Measurements from ENCODE around the gene NR2C2. TPM values are rescaled to one million over a fixed set of nuclear protein-coding genes. Genes with fewer than 3 reads are reported as not detected.
A peak's percentile ranks its signal among the peaks of the same experiment; 100 is the strongest.

NR2C2 gene
- total RNA-seq, 1 experiment from 2014 or later, result 46.8 TPM

GRCh38 chr3:14941871-14942270 is 5.5 kb upstream of the NR2C2 start:
- Histone ChIP-seq H3K4me2 (ENCODE audit: low read depth, low read length, poor library complexity, severe bottlenecking) (no peak overlapping the region), H3K79me2 (ENCODE audit: low read length) (peaks cover 19% of the 10 kb centered on the region)

GRCh38 chr3:14943042-14943441 is 4.3 kb upstream of the NR2C2 start:
- H4K20me1 ChIP-seq (ENCODE audit: insufficient read depth, low read depth, low read length), result peaks cover 34% of the 10 kb centered on the region
- H3K9me3 ChIP-seq (ENCODE audit: low read length), result no peaks in the 10 kb centered on the region
- H3K4me1 ChIP-seq (ENCODE audit: low read length), result peaks cover 18% of the 10 kb centered on the region
- DNase-seq, result no peak
- H2AFZ ChIP-seq (ENCODE audit: low read length), result no peak overlapping the region
- H3K27me3 ChIP-seq (ENCODE audit: low read length), result no peaks in the 10 kb centered on the region; the same call in 1 of the 2 replicates
- peaks cover 21% of the 10 kb centered on the region for H3K79me2 ChIP-seq (ENCODE audit: low read length)
- H3K36me3 ChIP-seq (ENCODE audit: insufficient read depth, low read length), result peaks cover 15% of the 10 kb centered on the region; the same call in 1 of the 2 replicates
- no peak overlapping the region for H3K27ac ChIP-seq (ENCODE audit: low read length)
- no peak overlapping the region for H3K9ac ChIP-seq (ENCODE audit: low read length)
- no peak overlapping the region for H3K4me2 ChIP-seq (ENCODE audit: low read depth, low read length, poor library complexity, severe bottlenecking)
- no peak overlapping the region for H3K4me3 ChIP-seq (ENCODE audit: low read length)
- H3K9me2 ChIP-seq (replicated peaks; ENCODE audit: insufficient read depth, low read length), result no peaks in the 10 kb centered on the region

More at GRCh38 chr3:14941871-14942270, 5.5 kb upstream of the NR2C2 start:
- H3K36me3 ChIP-seq (ENCODE audit: insufficient read depth, low read length), result peaks cover 15% of the 10 kb centered on the region; the same call in 1 of the 2 replicates
- no peak overlapping the region for H3K9ac ChIP-seq (ENCODE audit: low read length)
- H4K20me1 ChIP-seq (ENCODE audit: insufficient read depth, low read depth, low read length), result peaks cover 34% of the 10 kb centered on the region
- H2AFZ ChIP-seq (ENCODE audit: low read length), result no peak overlapping the region
- no peak overlapping the region for H3K4me3 ChIP-seq (ENCODE audit: low read length)
- H3K27ac ChIP-seq (ENCODE audit: low read length), result no peak overlapping the region
- peaks cover 17% of the 10 kb centered on the region for H3K4me1 ChIP-seq (ENCODE audit: low read length)
- no peak for DNase-seq
- no peaks in the 10 kb centered on the region for H3K9me3 ChIP-seq (ENCODE audit: low read length)
- no peaks in the 10 kb centered on the region for H3K9me2 ChIP-seq (replicated peaks; ENCODE audit: insufficient read depth, low read length)
- H3K27me3 ChIP-seq (ENCODE audit: low read length), result no peaks in the 10 kb centered on the region; the same call in 1 of the 2 replicates

DNA sequence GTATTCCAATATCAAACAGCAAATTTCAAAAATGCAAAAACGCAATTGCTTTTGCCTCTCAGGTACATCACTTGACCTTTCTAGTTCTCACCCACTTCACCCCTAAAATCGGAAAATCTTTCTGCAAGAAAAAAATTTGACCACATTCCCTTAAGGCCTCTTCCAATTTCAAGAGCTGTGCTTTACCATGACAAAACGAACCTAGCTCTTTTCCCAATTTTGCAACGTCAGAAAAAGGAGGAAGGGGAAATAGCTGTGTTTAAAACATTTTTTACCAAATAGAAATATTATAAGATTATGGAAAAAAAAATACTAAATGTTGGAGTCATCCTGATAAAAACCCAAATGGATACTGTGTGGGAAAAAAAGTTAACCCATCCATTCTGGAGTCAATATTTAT is 1.1 kb upstream of the NR2C2 start:
- peak overlapping the region; percentile 93 for H3K4me2 ChIP-seq (ENCODE audit: low read depth, low read length, poor library complexity, severe bottlenecking)
- no peak overlapping the region for H2AFZ ChIP-seq (ENCODE audit: low read length)
- H3K4me3 ChIP-seq (ENCODE audit: low read length), result peak overlapping the region; percentile 93
- peak overlapping the region; percentile 94 for H3K9ac ChIP-seq (ENCODE audit: low read length)
- peaks cover 48% of the 10 kb centered on the region for H3K79me2 ChIP-seq (ENCODE audit: low read length)
- no peaks in the 10 kb centered on the region for H3K9me2 ChIP-seq (replicated peaks; ENCODE audit: insufficient read depth, low read length)
- peaks cover 29% of the 10 kb centered on the region for H4K20me1 ChIP-seq (ENCODE audit: insufficient read depth, low read depth, low read length)
- no peaks in the 10 kb centered on the region for H3K27me3 ChIP-seq (ENCODE audit: low read length)
- H3K9me3 ChIP-seq (ENCODE audit: low read length), result no peaks in the 10 kb centered on the region
- peaks cover 15% of the 10 kb centered on the region; the same call in 1 of the 2 replicates for H3K36me3 ChIP-seq (ENCODE audit: insufficient read depth, low read length)
- no peak for DNase-seq
- no peak overlapping the region for H3K27ac ChIP-seq (ENCODE audit: low read length)
- peaks cover 26% of the 10 kb centered on the region for H3K4me1 ChIP-seq (ENCODE audit: low read length)

GRCh38 chr3:14946739-14947099 is 664 bp upstream of the NR2C2 start:
- H3K27ac ChIP-seq (ENCODE audit: low read length), result peak overlapping the region; percentile 91
- DNase-seq, result no peak
- no peaks in the 10 kb centered on the region for H3K9me3 ChIP-seq (ENCODE audit: low read length)
- H4K20me1 ChIP-seq (ENCODE audit: insufficient read depth, low read depth, low read length), result peaks cover 29% of the 10 kb centered on the region
- H2AFZ ChIP-seq (ENCODE audit: low read length), result peak overlapping the region; percentile 90
- H3K4me2 ChIP-seq (ENCODE audit: low read depth, low read length, poor library complexity, severe bottlenecking), result peak overlapping the region; percentile 93
- no peaks in the 10 kb centered on the region for H3K9me2 ChIP-seq (replicated peaks; ENCODE audit: insufficient read depth, low read length)
- peaks cover 52% of the 10 kb centered on the region for H3K79me2 ChIP-seq (ENCODE audit: low read length)
- peaks cover 26% of the 10 kb centered on the region for H3K4me1 ChIP-seq (ENCODE audit: low read length)
- no peaks in the 10 kb centered on the region for H3K27me3 ChIP-seq (ENCODE audit: low read length)
- peak overlapping the region; percentile 94 for H3K9ac ChIP-seq (ENCODE audit: low read length)
- H3K4me3 ChIP-seq (ENCODE audit: low read length), result peak overlapping the region; percentile 93
- H3K36me3 ChIP-seq (ENCODE audit: insufficient read depth, low read length), result peaks cover 15% of the 10 kb centered on the region; the same call in 1 of the 2 replicates

DNA sequence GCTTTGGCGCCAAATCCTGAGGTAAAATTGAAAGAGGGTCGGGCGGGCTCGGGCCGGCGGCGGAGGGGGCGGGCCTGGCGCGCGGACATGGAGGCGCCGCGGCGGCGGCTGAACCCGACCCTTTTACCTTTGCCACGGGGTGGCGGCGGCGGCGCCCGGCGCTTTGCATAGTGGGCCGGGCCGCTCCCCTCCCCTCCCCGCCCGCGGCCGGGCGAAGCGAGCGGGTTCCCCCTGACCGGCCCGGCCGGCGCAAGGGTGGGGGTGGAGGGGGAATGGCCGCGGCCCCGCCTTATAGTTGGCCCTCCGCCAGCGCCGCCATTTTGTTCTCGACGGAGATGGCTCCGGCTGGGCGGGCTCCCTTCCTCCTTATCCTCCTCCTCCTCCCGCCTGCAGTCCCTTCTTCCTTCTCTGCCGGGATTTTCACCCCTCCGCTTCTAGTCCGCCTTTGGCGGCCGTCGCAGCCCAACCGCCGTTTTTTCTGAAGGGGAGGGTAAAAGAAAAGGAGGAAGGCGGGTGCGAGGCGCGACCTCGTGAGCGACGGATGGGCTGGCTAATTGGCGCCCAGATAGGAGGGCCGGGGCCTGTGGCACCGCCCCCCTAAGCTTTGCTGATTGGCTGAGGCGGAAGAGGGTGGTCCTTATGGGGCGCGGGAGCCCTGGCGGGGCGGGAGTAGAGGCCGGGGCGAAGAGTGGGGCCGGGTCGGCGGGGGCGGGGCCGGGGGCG is 664 bp downstream of the NR2C2 start:
- Histone ChIP-seq H3K4me1 (ENCODE audit: low read length) (peaks cover 26% of the 10 kb centered on the region), H2AFZ (ENCODE audit: low read length) (0 out of 2 replicates have a peak overlapping the region, but pooled peaks have one; percentile 75), H3K4me2 (ENCODE audit: low read depth, low read length, poor library complexity, severe bottlenecking) (peak overlapping the region; percentile 93), H3K27me3 (ENCODE audit: low read length) (no peaks in the 10 kb centered on the region), H3K79me2 (ENCODE audit: low read length) (peaks cover 65% of the 10 kb centered on the region), H3K9me2 (replicated peaks; ENCODE audit: insufficient read depth, low read length) (no peaks in the 10 kb centered on the region), H3K9me3 (ENCODE audit: low read length) (no peaks in the 10 kb centered on the region), H3K4me3 (ENCODE audit: low read length) (peak overlapping the region; percentile 93), H3K9ac (ENCODE audit: low read length) (peak overlapping the region; percentile 94), H3K27ac (ENCODE audit: low read length) (peak overlapping the region; percentile 91), H4K20me1 (ENCODE audit: insufficient read depth, low read depth, low read length) (peaks cover 21% of the 10 kb centered on the region), H3K36me3 (ENCODE audit: insufficient read depth, low read length) (peaks cover 15% of the 10 kb centered on the region; the same call in 1 of the 2 replicates)
- peak; percentile 99 for DNase-seq

DNA sequence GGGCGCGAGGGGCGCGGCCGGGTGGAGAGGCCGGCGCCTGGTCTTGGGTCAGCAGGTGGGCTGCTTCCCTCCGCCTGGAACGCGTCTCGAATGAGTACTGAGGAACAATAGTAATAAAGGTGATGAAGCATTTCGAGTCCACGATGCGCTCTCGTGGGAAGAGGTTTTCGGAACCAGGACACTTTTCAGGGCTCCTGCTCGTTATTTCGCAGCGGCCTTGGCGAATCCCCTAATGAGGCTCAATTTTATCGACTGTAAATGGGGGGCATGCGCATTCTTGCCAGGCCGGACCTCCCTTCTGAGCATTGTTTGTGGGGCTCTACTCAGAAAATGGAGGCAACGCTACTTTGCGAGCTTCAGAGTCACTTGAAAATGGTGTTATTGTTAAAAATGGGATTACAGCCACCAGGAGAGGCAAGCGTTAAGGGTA is 1.2 kb downstream of the NR2C2 start:
- Histone ChIP-seq H3K4me2 (ENCODE audit: low read depth, low read length, poor library complexity, severe bottlenecking) (peak overlapping the region; percentile 75), H3K4me1 (ENCODE audit: low read length) (peaks cover 26% of the 10 kb centered on the region), H3K4me3 (ENCODE audit: low read length) (peak overlapping the region; percentile 78), H2AFZ (ENCODE audit: low read length) (no peak overlapping the region), H3K9ac (ENCODE audit: low read length) (peak overlapping the region; percentile 73), H4K20me1 (ENCODE audit: insufficient read depth, low read depth, low read length) (peaks cover 16% of the 10 kb centered on the region), H3K27ac (ENCODE audit: low read length) (peak overlapping the region; percentile 52), H3K27me3 (ENCODE audit: low read length) (no peaks in the 10 kb centered on the region), H3K79me2 (ENCODE audit: low read length) (peaks cover 70% of the 10 kb centered on the region), H3K9me3 (ENCODE audit: low read length) (no peaks in the 10 kb centered on the region), H3K36me3 (ENCODE audit: insufficient read depth, low read length) (peaks cover 15% of the 10 kb centered on the region; the same call in 1 of the 2 replicates), H3K9me2 (replicated peaks; ENCODE audit: insufficient read depth, low read length) (no peaks in the 10 kb centered on the region)
- no peak for DNase-seq

GRCh38 chr3:14949126-14949525 is 1.7 kb downstream of the NR2C2 start:
- peak overlapping the region; percentile 52 for H3K27ac ChIP-seq (ENCODE audit: low read length)

DNA sequence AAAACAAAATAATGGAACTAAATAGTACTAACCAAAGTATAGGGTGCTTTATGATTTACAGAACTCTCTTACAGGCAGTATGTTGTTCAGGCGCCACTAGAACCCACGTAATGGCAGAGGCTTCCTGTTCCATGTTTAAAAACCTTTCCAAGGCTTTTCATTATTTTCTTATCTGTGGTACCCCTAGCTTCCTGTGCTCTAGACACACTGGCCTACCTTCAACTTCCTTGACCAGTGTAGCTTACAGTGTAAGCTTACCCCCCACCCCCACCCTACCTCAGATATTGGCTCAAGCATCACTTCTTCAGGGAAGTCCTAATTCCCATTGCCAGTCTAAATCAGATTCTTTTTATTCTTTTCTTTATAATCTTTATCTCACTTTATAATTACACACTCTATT is 2.9 kb downstream of the NR2C2 start:
- H3K9me3 ChIP-seq (ENCODE audit: low read length), result no peaks in the 10 kb centered on the region
- DNase-seq, result no peak
- H2AFZ ChIP-seq (ENCODE audit: low read length), result no peak overlapping the region
- peaks cover 8% of the 10 kb centered on the region for H4K20me1 ChIP-seq (ENCODE audit: insufficient read depth, low read depth, low read length)
- H3K79me2 ChIP-seq (ENCODE audit: low read length), result peaks cover 81% of the 10 kb centered on the region
- H3K36me3 ChIP-seq (ENCODE audit: insufficient read depth, low read length), result peaks cover 9% of the 10 kb centered on the region; the same call in 1 of the 2 replicates
- H3K27ac ChIP-seq (ENCODE audit: low read length), result no peak overlapping the region
- no peak overlapping the region for H3K4me3 ChIP-seq (ENCODE audit: low read length)
- no peak overlapping the region for H3K9ac ChIP-seq (ENCODE audit: low read length)
- peak overlapping the region; percentile 75 for H3K4me2 ChIP-seq (ENCODE audit: low read depth, low read length, poor library complexity, severe bottlenecking)
- H3K4me1 ChIP-seq (ENCODE audit: low read length), result peaks cover 26% of the 10 kb centered on the region
- H3K27me3 ChIP-seq (ENCODE audit: low read length), result no peaks in the 10 kb centered on the region
- no peaks in the 10 kb centered on the region for H3K9me2 ChIP-seq (replicated peaks; ENCODE audit: insufficient read depth, low read length)

More at GRCh38 chr3:14949126-14949525, 1.7 kb downstream of the NR2C2 start:
- Histone ChIP-seq H3K9ac (ENCODE audit: low read length) (peak overlapping the region; percentile 73), H2AFZ (ENCODE audit: low read length) (no peak overlapping the region), H3K9me3 (ENCODE audit: low read length) (no peaks in the 10 kb centered on the region), H3K27me3 (ENCODE audit: low read length) (no peaks in the 10 kb centered on the region), H3K36me3 (ENCODE audit: insufficient read depth, low read length) (peaks cover 15% of the 10 kb centered on the region; the same call in 1 of the 2 replicates), H3K9me2 (replicated peaks; ENCODE audit: insufficient read depth, low read length) (no peaks in the 10 kb centered on the region), H3K4me1 (ENCODE audit: low read length) (peaks cover 26% of the 10 kb centered on the region), H3K79me2 (ENCODE audit: low read length) (peaks cover 73% of the 10 kb centered on the region), H3K4me2 (ENCODE audit: low read depth, low read length, poor library complexity, severe bottlenecking) (peak overlapping the region; percentile 75), H3K4me3 (ENCODE audit: low read length) (peak overlapping the region; percentile 78), H4K20me1 (ENCODE audit: insufficient read depth, low read depth, low read length) (peaks cover 13% of the 10 kb centered on the region)
- DNase-seq, result no peak

All from Karpas-422 (cell line).